NCI-H1417 (cell line): ENCODE measurements around the gene TNFAIP8L3.

ENCODE experiments used
- DNase-seq, 3 experiments: peaks; one replicate each; lab custom pipeline; 2025; lab: John Stamatoyannopoulos, UW

TNFAIP8L3 gene

GRCh38 chr15:51060030-51060673, 34.6 kb downstream of the TNFAIP8L3 start:
- DNase-seq: peak in 2 of 3 experiments; percentile 3 to 38

- DNase-seq: no peak
Measured at GRCh38 chr15:51054535-51054934, 40.2 kb downstream of the TNFAIP8L3 start.

GRCh38 chr15:51053571-51053970, 41.1 kb downstream of the TNFAIP8L3 start:
- DNase-seq: no peak

- no peak for DNase-seq
Measured at GRCh38 chr15:51051776-51052175, 42.9 kb downstream of the TNFAIP8L3 start.

- DNase-seq: no peak
Measured at GRCh38 chr15:51049081-51049480, 45.6 kb downstream of the TNFAIP8L3 start.

GRCh38 chr15:51048308-51048707, 46.4 kb downstream of the TNFAIP8L3 start:
- no peak for DNase-seq

GRCh38 chr15:51046799-51047449, 47.8 kb downstream of the TNFAIP8L3 start:
- DNase-seq: no peak

GRCh38 chr15:51046016-51046415, 48.7 kb downstream of the TNFAIP8L3 start:
- DNase-seq: no peak

- peak in 1 of 3 experiments; percentile 2 for DNase-seq
Measured at GRCh38 chr15:51044037-51044727, 50.5 kb downstream of the TNFAIP8L3 start.

- DNase-seq: no peak
Measured at GRCh38 chr15:51038974-51039319, 55.8 kb downstream of the TNFAIP8L3 start.

- DNase-seq: peak in 2 of 3 experiments; percentile 33 to 59
Measured at GRCh38 chr15:51038162-51038973, 56.3 kb downstream of the TNFAIP8L3 start.

GRCh38 chr15:51037474-51037873, 57.2 kb downstream of the TNFAIP8L3 start:
- DNase-seq: peak in 1 of 3 experiments; percentile 62

GRCh38 chr15:51030649-51031316, 63.9 kb downstream of the TNFAIP8L3 start:
- DNase-seq: no peak

- DNase-seq: no peak
Measured at GRCh38 chr15:51025454-51025846, 69.3 kb downstream of the TNFAIP8L3 start.

- DNase-seq: peak in 1 of 3 experiments; percentile 2
Measured at GRCh38 chr15:51024735-51025453, 69.8 kb downstream of the TNFAIP8L3 start.

GRCh38 chr15:51023499-51023898, 71.2 kb downstream of the TNFAIP8L3 start:
- DNase-seq: no peak

GRCh38 chr15:51022206-51022605, 72.5 kb downstream of the TNFAIP8L3 start:
- no peak for DNase-seq

- no peak for DNase-seq
Measured at GRCh38 chr15:51016615-51017014, 78.1 kb downstream of the TNFAIP8L3 start.

GRCh38 chr15:51011212-51011611, 83.5 kb downstream of the TNFAIP8L3 start:
- no peak for DNase-seq

GRCh38 chr15:51007131-51007666, 87.5 kb downstream of the TNFAIP8L3 start:
- DNase-seq: no peak
